H1 (cell line): ENCODE results near the gene CHTF18. TPM values are rescaled to one million over a fixed set of nuclear protein-coding genes. Genes with fewer than 3 reads are reported as not detected.

Experiments used
- CTCF ChIA-PET: fragments of 300-600 bp; sonication (Branson Sonifier 250); formaldehyde crosslinking; loops from one replicate; lab custom pipeline; 2021; ENCODE audit not compliant: partially characterized antibody; lab: Charles Lee
- POLR2A ChIA-PET: fragments of 300-600 bp; sonication (Branson Sonifier 250); formaldehyde crosslinking; loops from one replicate; lab custom pipeline; 2021; ENCODE audit warnings: inconsistent platforms; ENCODE audit not compliant: partially characterized antibody; lab: Charles Lee
- DNase-seq, 2 experiments: peaks; one replicate each; pipeline versions ENCODE4 v3.0.0 to v3.0.0-alpha.2; 2010 to 2022; ENCODE audit warnings: low spot score in 2 of 2, low read depth in 1 of 2, mixed read lengths in 1 of 2
- FAIRE-seq: peaks from 2 replicates; lab custom pipeline; 2011; peaks lifted over from hg19 to GRCh38; lab: Jason Lieb, UNC
- H2AFZ ChIP-seq: 2 replicates; pipeline ENCODE4 v1.8.1; 2012; ENCODE audit warnings: low read length, inconsistent platforms
- H2AK5ac ChIP-seq: 2 replicates; pipeline ENCODE4 v1.6.1; 2013; ENCODE audit warnings: low read depth, low read length
- H2BK120ac ChIP-seq: replicated peaks from 2 replicates; pipeline ENCODE3; 2013; ENCODE audit warnings: low read depth, low read length, inconsistent platforms
- H2BK12ac ChIP-seq: 2 replicates; pipeline ENCODE4 v1.6.1; 2013; ENCODE audit warnings: low read depth, low read length
- H2BK15ac ChIP-seq: 2 replicates; pipeline ENCODE4 v1.6.1; 2013; ENCODE audit warnings: low read length
- H2BK20ac ChIP-seq: 2 replicates; pipeline ENCODE4 v1.6.1; 2013; ENCODE audit warnings: low read length
- H2BK5ac ChIP-seq: 2 replicates; pipeline ENCODE4 v1.6.1; 2013; ENCODE audit warnings: low read depth, low read length
- H3K14ac ChIP-seq: 2 replicates; pipeline ENCODE4 v1.6.1; 2013; ENCODE audit warnings: inconsistent platforms; ENCODE audit not compliant: insufficient read length
- H3K18ac ChIP-seq: 2 replicates; pipeline ENCODE4 v1.6.1; 2013; ENCODE audit warnings: low read length; ENCODE audit errors: extremely low read depth
- H3K23ac ChIP-seq: 2 replicates; pipeline ENCODE4 v1.6.1; 2013; ENCODE audit warnings: inconsistent platforms; ENCODE audit not compliant: insufficient read length
- H3K23me2 ChIP-seq: 2 replicates; pipeline ENCODE4 v1.6.1; 2013; ENCODE audit warnings: low read depth, low read length
- H3K27ac ChIP-seq: 2 replicates; pipeline ENCODE4 v1.6.1; 2011; ENCODE audit warnings: low read depth, low read length, inconsistent platforms
- H3K27me3 ChIP-seq, 4 experiments: replicated peaks in 1 of 4; 1 replicate in 1 of 4; 2 replicates in 3 of 4; pipeline versions ENCODE4 v1.6.1 to v1.8.1; 2011 to 2013; ENCODE audit warnings: low read length in 3 of 4, mild to moderate bottlenecking in 3 of 4, inconsistent platforms in 2 of 4, mixed read lengths in 2 of 4, moderate library complexity in 1 of 4; ENCODE audit not compliant: control insufficient read depth in 3 of 4, insufficient read depth in 3 of 4; ENCODE audit errors: extremely low read depth in 1 of 4
- H3K36me3 ChIP-seq, 4 experiments: 2 replicates each; pipeline versions ENCODE4 v1.6.1 to v1.8.1; 2011 to 2013; ENCODE audit warnings: mild to moderate bottlenecking in 4 of 4, low read length in 3 of 4, moderate library complexity in 2 of 4, control low read depth in 1 of 4, inconsistent platforms in 1 of 4; ENCODE audit not compliant: insufficient read depth in 4 of 4, control insufficient read depth in 2 of 4
- H3K4ac ChIP-seq: replicated peaks from 2 replicates; pipeline ENCODE3; 2013; ENCODE audit warnings: low read length, low read depth, mixed read lengths, inconsistent platforms; ENCODE audit not compliant: insufficient read length
- H3K4me1 ChIP-seq, 4 experiments: replicated peaks in 1 of 4; 1 replicate in 1 of 4; 2 replicates in 3 of 4; pipeline versions ENCODE4 v1.6.1 to v1.8.1; 2011 to 2013; ENCODE audit warnings: low read length in 3 of 4, inconsistent platforms in 2 of 4, mixed read lengths in 1 of 4; ENCODE audit not compliant: insufficient read depth in 4 of 4, control insufficient read depth in 3 of 4
- H3K4me2 ChIP-seq, 2 experiments: 2 replicates each; pipeline versions ENCODE4 v1.6.1 to v1.8.1; 2011 to 2013; ENCODE audit warnings: low read depth in 2 of 2, low read length in 2 of 2, control low read depth in 1 of 2, inconsistent platforms in 1 of 2, mild to moderate bottlenecking in 1 of 2; ENCODE audit not compliant: insufficient read depth in 1 of 2
- H3K4me3 ChIP-seq, 4 experiments: fragments of 200-600, 300-600 bp in 1 of 4; sonication (generic), shearing (Covaris generic), sonication (Bioruptor Twin) in 1 of 4; 2 replicates each; pipeline versions ENCODE4 v1.5.1 to v1.8.1; 2011 to 2016; ENCODE audit warnings: low read length in 4 of 4, low read depth in 3 of 4, control low read depth in 2 of 4, inconsistent platforms in 2 of 4, mild to moderate bottlenecking in 2 of 4, mixed read lengths in 1 of 4, moderate library complexity in 1 of 4; ENCODE audit not compliant: insufficient read depth in 2 of 4; ENCODE audit errors: extremely low read depth in 1 of 4
- H3K56ac ChIP-seq: replicated peaks from 2 replicates; pipeline ENCODE3; 2013; ENCODE audit warnings: low read depth, mild to moderate bottlenecking, mixed read lengths, low read length, inconsistent platforms; ENCODE audit not compliant: insufficient read length
- H3K79me1 ChIP-seq: 2 replicates; pipeline ENCODE4 v1.6.1; 2013; ENCODE audit warnings: low read depth, low read length, control low read depth
- H3K79me2 ChIP-seq, 2 experiments: 2 replicates each; pipeline versions ENCODE4 v1.6.1 to v1.8.1; 2012 to 2013; ENCODE audit warnings: low read length in 2 of 2, mild to moderate bottlenecking in 2 of 2, inconsistent platforms in 1 of 2; ENCODE audit not compliant: insufficient read depth in 2 of 2, control insufficient read depth in 1 of 2
- H3K9ac ChIP-seq, 4 experiments: replicated peaks in 1 of 4; 1 replicate in 1 of 4; 2 replicates in 3 of 4; pipeline versions ENCODE4 v1.6.1 to v1.8.1; 2011 to 2013; ENCODE audit warnings: low read depth in 3 of 4, low read length in 3 of 4, control low read depth in 2 of 4, mild to moderate bottlenecking in 2 of 4, moderate library complexity in 2 of 4, inconsistent platforms in 1 of 4; ENCODE audit errors: extremely low read depth in 1 of 4
- H3K9me3 ChIP-seq, 2 experiments: 2 replicates each; pipeline versions ENCODE4 v1.6.1 to v1.8.1; 2012 to 2013; ENCODE audit warnings: mild to moderate bottlenecking in 2 of 2, moderate library complexity in 2 of 2, control low read depth in 1 of 2, inconsistent platforms in 1 of 2, low read depth in 1 of 2, low read length in 1 of 2, mixed read lengths in 1 of 2; ENCODE audit not compliant: insufficient read depth in 2 of 2
- H4K20me1 ChIP-seq, 2 experiments: replicated peaks in 1 of 2; 2 replicates each; pipeline versions ENCODE3 to v1.8.1; 2011 to 2013; ENCODE audit warnings: inconsistent platforms in 2 of 2, low read length in 2 of 2, mild to moderate bottlenecking in 1 of 2; ENCODE audit not compliant: insufficient read depth in 2 of 2, control insufficient read depth in 1 of 2
- H4K5ac ChIP-seq: 2 replicates; pipeline ENCODE4 v1.6.1; 2013; ENCODE audit warnings: low read length, low read depth, mixed read lengths, inconsistent platforms; ENCODE audit not compliant: insufficient read length
- H4K8ac ChIP-seq: 2 replicates; pipeline ENCODE4 v1.8.0; 2013; ENCODE audit warnings: mild to moderate bottlenecking, moderate library complexity, low read length, inconsistent platforms; ENCODE audit not compliant: insufficient read depth; ENCODE audit errors: extremely low read depth
- H4K91ac ChIP-seq: replicated peaks from 2 replicates; pipeline ENCODE3; 2013; ENCODE audit warnings: low read length, mixed read lengths, inconsistent platforms; ENCODE audit not compliant: insufficient read length
- BRCA1 ChIP-seq: IDR thresholded peaks from 2 replicates; pipeline ENCODE4 v1.6.1; 2012; ENCODE audit warnings: low read depth, low read length, improper control_type of control experiment
- CTBP2 ChIP-seq: IDR thresholded peaks from 2 replicates; pipeline ENCODE4 v1.7.0; 2011; ENCODE audit warnings: borderline replicate concordance, mild to moderate bottlenecking, moderate library complexity, mixed read lengths, low read length; ENCODE audit not compliant: insufficient read depth, insufficient read length
- POLR2A ChIP-seq, 2 experiments: IDR thresholded peaks; 1 replicate in 1 of 2; 2 replicates in 1 of 2; pipeline ENCODE4 v1.6.1; 2011; ENCODE audit warnings: low read depth in 2 of 2, low read length in 2 of 2, mild to moderate bottlenecking in 2 of 2; ENCODE audit errors: control extremely low read depth in 1 of 2
- RAD21 ChIP-seq, 2 experiments: IDR thresholded peaks in 1 of 2; conservative IDR thresholded peaks in 1 of 2; 2 replicates each; pipeline ENCODE4 v1.6.1; 2011; ENCODE audit warnings: low read depth in 2 of 2, low read length in 2 of 2, improper control_type of control experiment in 1 of 2, inconsistent platforms in 1 of 2, mild to moderate bottlenecking in 1 of 2, moderate library complexity in 1 of 2
- TBP ChIP-seq: IDR thresholded peaks from 2 replicates; pipeline ENCODE4 v1.6.1; 2011; ENCODE audit warnings: low read depth, low read length, improper control_type of control experiment
- WGBS, 2 experiments: shearing (Covaris generic) in 1 of 2; methylation state at CpG; one replicate each; pipeline versions ENCODE4 v1.1.6 to v1.1.7; 2013 to 2015; ENCODE audit warnings: low lambda C conversion rate in 2 of 2, mixed read lengths in 2 of 2, inconsistent platforms in 1 of 2, low coverage in 1 of 2, missing lambda C conversion rate in 1 of 2; ENCODE audit not compliant: insufficient replicate concordance in 2 of 2, insufficient coverage in 1 of 2, insufficient read length in 1 of 2; ENCODE audit errors: extremely low coverage in 1 of 2, missing lambda C conversion rate in 1 of 2; 5-methylcytosine and 5-hydroxymethylcytosine counted together
- polyA plus RNA-seq, 7 experiments: library from polyadenylated mRNA; depleted of rRNA in 3 of 7; stranded (reverse) in 5 of 7; unstranded in 2 of 7; fragments of >200 nt in 5 of 7; fragments of 200-250 nt in 2 of 7; gene quantifications; 1 replicate in 5 of 7; 2 replicates in 1 of 7; 4 replicates in 1 of 7; pipeline versions ENCODE4 v1.2.1 to v1.2.3, GENCODE V29; 2011 to 2013; ENCODE audit warnings: missing spikeins in 2 of 7, mixed read lengths in 2 of 7
- total RNA-seq: library from RNA; stranded (reverse); fragmentation: NEBNext Ultra II Directional; extraction: Animal tissue kit (Norgen Biotek cat#: 25700); gene quantifications from 2 replicates; pipeline ENCODE4 v1.2.1, GENCODE V29; 2021

The CHTF18 gene
- total and polyA plus RNA-seq, 2 of the 8 experiments (the other 6 are each of a cell fraction or from before 2014, with no cell fraction given): 75.3 to 104 TPM

- Histone ChIP-seq H3K4me1 (peaks cover 0 to 2% (median 0%) of the 10 kb centered on the region in 4 experiments; a peak in 2 of 7 replicates), H3K36me3 (no peaks in the 10 kb centered on the region), H3K4me2 (peak overlapping the region in 1 of 2 experiments; percentile 75; a peak in 1 of 4 replicates), H3K23ac (no peak overlapping the region), H3K14ac (no peak overlapping the region), H2BK15ac (no peak overlapping the region), H2AK5ac (no peak overlapping the region), H3K79me1 (no peaks in the 10 kb centered on the region), H2BK20ac (no peak overlapping the region), H3K4ac (no peak overlapping the region), H2AFZ (no peak overlapping the region), H2BK12ac (no peak overlapping the region), H4K91ac (no peak overlapping the region), H4K5ac (no peak overlapping the region), H3K79me2 (no peaks in the 10 kb centered on the region), H4K20me1 (peaks cover 0 to 7% of the 10 kb centered on the region in 2 experiments), H3K56ac (no peak overlapping the region), H3K27me3 (peaks cover 0 to 6% (median 4%) of the 10 kb centered on the region in 4 experiments; a peak in 5 of 7 replicates), H4K8ac (no peak overlapping the region), H3K27ac (no peak overlapping the region), H3K18ac (no peak overlapping the region), H3K9me3 (peaks cover 4 to 9% of the 10 kb centered on the region in 2 experiments; a peak in 3 of 4 replicates), H2BK120ac (no peak overlapping the region), H3K4me3 (peak overlapping the region in 2 of 4 experiments; percentile 16 to 55; a peak in 1 of 8 replicates), H3K23me2 (no peaks in the 10 kb centered on the region; the same call in 1 of the 2 replicates), H3K9ac (no peak overlapping the region), H2BK5ac (no peak overlapping the region)
- WGBS, 2 experiments: 70% methylated on average over 22 of the region's 22 CpGs; no CpG with 5 or more reads in 1 of the 2 experiments
- DNase-seq (no peak), FAIRE-seq (no peak)
- CTCF ChIA-PET: interaction anchor here (0.8 to 1.7 kb wide), 5 partner anchors 13 to 244 kb away, joined by 3 to 8 read pairs (median 4); no protein-coding TSS in a partner anchor
- POLR2A ChIA-PET: no interaction called here
- TF ChIP-seq POLR2A (IDR thresholded peaks at IDR 0.05; ENCODE audit: control extremely low read depth in 1 of 2, low read depth in 2 of 2, low read length in 2 of 2): no peak
- no peak for TF ChIP-seq RAD21 (IDR thresholded peaks at IDR 0.05 in 1 of 2, conservative IDR thresholded peaks at IDR 0.05 in 1 of 2; ENCODE audit: low read depth in 2 of 2, low read length in 2 of 2)
- no peak for TF ChIP-seq CTBP2
- no peak for TF ChIP-seq BRCA1
- no peak for TF ChIP-seq TBP
Measured at GRCh38 chr16:813916-814412, 25.5 kb downstream of the CHTF18 start.
